HL-60 (cell line): ENCODE data around the gene TRAF3IP3.

Experiments
- DNase-seq, 2 experiments: peaks; one replicate each; pipeline ENCODE4 v3.0.0-alpha.2; 2010 to 2020; ENCODE audit warnings: low read depth in 1 of 2, low spot score in 1 of 2
- H3K27ac ChIP-seq: fragments of 250-450 bp; sonication (Bioruptor Pico); replicated peaks from 2 replicates; pipeline ENCODE4 v1.5.1; 2020; ENCODE audit warnings: mild to moderate bottlenecking, moderate library complexity
- H3K27me3 ChIP-seq: fragments of 250-450 bp; sonication (Bioruptor Pico); 2 replicates; pipeline ENCODE4 v1.5.1; 2021; ENCODE audit warnings: mild to moderate bottlenecking, moderate library complexity; ENCODE audit not compliant: insufficient read depth, poor library complexity, severe bottlenecking
- H3K4me3 ChIP-seq: replicated peaks from 2 replicates; pipeline ENCODE4 v1.5.1; 2011; ENCODE audit warnings: mild to moderate bottlenecking, control low read depth, low read length; ENCODE audit not compliant: insufficient read depth
- GABPA ChIP-seq: IDR thresholded peaks from 2 replicates; pipeline ENCODE4 v1.6.1; 2012; ENCODE audit warnings: low read depth
- POLR2AphosphoS5 ChIP-seq: IDR thresholded peaks from 2 replicates; pipeline ENCODE4 v1.6.1; 2012; ENCODE audit warnings: low read depth
- SPI1 ChIP-seq: IDR thresholded peaks from 2 replicates; pipeline ENCODE4 v1.6.1; 2012; ENCODE audit warnings: low read depth, mild to moderate bottlenecking, borderline replicate concordance
- TF ChIP-seq, protein P1 (sequence below): IDR thresholded peaks from 2 replicates; pipeline ENCODE4 v1.6.1; 2012; ENCODE audit warnings: low read depth; ENCODE audit not compliant: insufficient replicate concordance
- TF ChIP-seq, protein P2 (sequence below): IDR thresholded peaks from one replicate; pipeline ENCODE4 v1.5.1; 2011; ENCODE audit warnings: low read length, control low read depth, inconsistent platforms; ENCODE audit not compliant: insufficient read depth

TRAF3IP3 gene

DNA sequence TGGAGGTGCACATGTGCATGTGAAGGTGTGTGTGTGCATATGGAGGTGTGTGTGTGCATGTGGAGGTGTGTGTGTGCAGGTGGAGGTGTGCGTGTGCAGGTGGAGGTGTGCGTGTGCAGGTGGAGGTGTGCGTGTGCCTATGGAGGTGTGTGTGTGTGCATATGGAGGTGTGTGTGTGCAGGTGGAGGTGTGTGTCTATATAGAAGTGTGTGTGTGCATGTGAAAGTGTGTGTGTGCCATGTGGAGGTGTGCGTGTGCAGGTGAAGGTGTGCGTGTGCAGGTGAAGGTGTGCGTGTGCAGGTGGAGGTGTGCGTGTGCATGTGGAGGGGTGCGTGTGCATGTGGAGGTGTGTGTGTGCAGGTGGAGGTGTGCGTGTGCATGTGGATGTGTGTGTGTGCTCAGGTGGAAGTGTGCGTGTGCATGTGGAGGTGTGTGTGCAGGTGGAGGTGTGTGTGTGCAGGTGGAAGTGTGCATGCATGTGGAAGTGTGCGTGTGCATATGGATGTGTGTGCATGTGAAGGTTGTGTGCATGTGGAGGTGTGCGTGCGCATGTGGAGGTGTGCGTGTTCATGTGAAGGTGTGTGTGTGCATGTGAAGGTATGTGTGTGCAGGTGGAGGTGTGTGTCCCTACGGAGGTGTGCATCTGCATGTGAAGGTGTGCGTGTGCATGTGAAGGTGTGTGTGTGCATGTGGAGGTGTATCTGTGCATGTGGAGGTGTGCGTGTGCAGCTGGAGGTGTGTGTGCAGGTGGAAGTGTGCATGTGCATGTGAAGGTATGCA, 15.0 kb downstream of the TRAF3IP3 start:
- TF ChIP-seq POLR2AphosphoS5 (no peak), SPI1 (no peak)
- TF ChIP-seq, protein P1, sequence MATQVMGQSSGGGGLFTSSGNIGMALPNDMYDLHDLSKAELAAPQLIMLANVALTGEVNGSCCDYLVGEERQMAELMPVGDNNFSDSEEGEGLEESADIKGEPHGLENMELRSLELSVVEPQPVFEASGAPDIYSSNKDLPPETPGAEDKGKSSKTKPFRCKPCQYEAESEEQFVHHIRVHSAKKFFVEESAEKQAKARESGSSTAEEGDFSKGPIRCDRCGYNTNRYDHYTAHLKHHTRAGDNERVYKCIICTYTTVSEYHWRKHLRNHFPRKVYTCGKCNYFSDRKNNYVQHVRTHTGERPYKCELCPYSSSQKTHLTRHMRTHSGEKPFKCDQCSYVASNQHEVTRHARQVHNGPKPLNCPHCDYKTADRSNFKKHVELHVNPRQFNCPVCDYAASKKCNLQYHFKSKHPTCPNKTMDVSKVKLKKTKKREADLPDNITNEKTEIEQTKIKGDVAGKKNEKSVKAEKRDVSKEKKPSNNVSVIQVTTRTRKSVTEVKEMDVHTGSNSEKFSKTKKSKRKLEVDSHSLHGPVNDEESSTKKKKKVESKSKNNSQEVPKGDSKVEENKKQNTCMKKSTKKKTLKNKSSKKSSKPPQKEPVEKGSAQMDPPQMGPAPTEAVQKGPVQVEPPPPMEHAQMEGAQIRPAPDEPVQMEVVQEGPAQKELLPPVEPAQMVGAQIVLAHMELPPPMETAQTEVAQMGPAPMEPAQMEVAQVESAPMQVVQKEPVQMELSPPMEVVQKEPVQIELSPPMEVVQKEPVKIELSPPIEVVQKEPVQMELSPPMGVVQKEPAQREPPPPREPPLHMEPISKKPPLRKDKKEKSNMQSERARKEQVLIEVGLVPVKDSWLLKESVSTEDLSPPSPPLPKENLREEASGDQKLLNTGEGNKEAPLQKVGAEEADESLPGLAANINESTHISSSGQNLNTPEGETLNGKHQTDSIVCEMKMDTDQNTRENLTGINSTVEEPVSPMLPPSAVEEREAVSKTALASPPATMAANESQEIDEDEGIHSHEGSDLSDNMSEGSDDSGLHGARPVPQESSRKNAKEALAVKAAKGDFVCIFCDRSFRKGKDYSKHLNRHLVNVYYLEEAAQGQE: no peak
- no peak for DNase-seq

DNA sequence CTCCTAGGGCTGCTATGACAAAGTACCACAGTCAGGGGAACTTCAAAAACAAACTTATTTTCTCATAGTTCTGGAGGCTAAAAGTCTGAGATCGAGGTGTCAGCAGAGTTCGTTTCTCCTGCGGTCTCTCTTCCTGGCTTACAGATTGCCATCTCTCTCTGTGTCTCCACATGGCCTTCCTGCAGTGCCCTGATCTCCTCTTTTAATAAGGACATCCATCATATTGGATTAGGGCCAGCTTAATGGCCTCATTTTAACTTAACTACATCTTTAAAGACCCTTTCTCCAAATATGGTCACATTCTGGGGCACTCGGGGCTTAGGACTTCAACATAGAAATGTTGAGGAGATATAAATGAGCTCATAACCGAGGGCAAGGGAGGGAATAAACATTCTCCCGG, 16.3 kb downstream of the TRAF3IP3 start:
- H3K27ac ChIP-seq: no peak overlapping the region
- H3K4me3 ChIP-seq: no peak overlapping the region
- TF ChIP-seq SPI1 (no peak), POLR2AphosphoS5 (no peak), GABPA (no peak)
- TF ChIP-seq, protein P2, sequence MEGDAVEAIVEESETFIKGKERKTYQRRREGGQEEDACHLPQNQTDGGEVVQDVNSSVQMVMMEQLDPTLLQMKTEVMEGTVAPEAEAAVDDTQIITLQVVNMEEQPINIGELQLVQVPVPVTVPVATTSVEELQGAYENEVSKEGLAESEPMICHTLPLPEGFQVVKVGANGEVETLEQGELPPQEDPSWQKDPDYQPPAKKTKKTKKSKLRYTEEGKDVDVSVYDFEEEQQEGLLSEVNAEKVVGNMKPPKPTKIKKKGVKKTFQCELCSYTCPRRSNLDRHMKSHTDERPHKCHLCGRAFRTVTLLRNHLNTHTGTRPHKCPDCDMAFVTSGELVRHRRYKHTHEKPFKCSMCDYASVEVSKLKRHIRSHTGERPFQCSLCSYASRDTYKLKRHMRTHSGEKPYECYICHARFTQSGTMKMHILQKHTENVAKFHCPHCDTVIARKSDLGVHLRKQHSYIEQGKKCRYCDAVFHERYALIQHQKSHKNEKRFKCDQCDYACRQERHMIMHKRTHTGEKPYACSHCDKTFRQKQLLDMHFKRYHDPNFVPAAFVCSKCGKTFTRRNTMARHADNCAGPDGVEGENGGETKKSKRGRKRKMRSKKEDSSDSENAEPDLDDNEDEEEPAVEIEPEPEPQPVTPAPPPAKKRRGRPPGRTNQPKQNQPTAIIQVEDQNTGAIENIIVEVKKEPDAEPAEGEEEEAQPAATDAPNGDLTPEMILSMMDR: no peak
- TF ChIP-seq, protein P1: no peak
- no peaks in the 10 kb centered on the region for H3K27me3 ChIP-seq
- no peak for DNase-seq

More for the DNA sequence above, 15.0 kb downstream of the TRAF3IP3 start:
- Histone ChIP-seq H3K27me3 (no peaks in the 10 kb centered on the region), H3K4me3 (no peak overlapping the region), H3K27ac (no peak overlapping the region)

DNA sequence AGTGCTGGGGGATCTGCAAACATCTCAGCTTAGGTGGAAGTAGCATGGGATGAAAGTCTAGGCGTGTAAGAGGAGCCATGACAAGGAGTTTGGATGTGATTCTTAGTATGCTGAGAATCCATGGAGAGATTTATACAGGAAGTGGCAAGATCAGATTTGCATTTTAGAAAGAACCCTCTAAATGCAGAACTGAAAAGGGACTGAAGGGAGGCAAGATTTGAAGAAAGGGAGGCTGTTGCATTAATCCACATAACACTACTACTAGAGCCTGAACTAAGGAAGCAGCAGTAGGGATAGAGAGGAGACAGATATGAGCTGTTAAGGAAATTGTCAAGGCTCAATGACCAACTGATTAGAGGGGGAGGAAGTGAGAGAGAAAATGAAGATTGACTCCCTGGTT, 18.7 kb downstream of the TRAF3IP3 start:
- H3K27ac ChIP-seq: no peak overlapping the region
- TF ChIP-seq POLR2AphosphoS5 (no peak), SPI1 (no peak), GABPA (no peak)
- TF ChIP-seq, protein P2: no peak
- TF ChIP-seq, protein P1: no peak

More for the DNA sequence above, 18.7 kb downstream of the TRAF3IP3 start:
- no peak for DNase-seq
- Histone ChIP-seq H3K4me3 (no peak overlapping the region), H3K27me3 (no peaks in the 10 kb centered on the region)
